HFFc6 (cell line): ENCODE results near the gene AOPEP. TPM values are rescaled to one million over a fixed set of nuclear protein-coding genes. Genes with fewer than 3 reads are reported as not detected.

Source experiments
- DNase-seq: peaks from one replicate; pipeline ENCODE4 v3.0.0-alpha.2; 2018
- H3K27ac Mint-ChIP-seq: 2 replicates; pipeline ENCODE4 v1.8.0; 2020; ENCODE audit warnings: mild to moderate bottlenecking, mixed read lengths
- H3K27me3 Mint-ChIP-seq: 2 replicates; pipeline ENCODE4 v1.8.0; 2021; ENCODE audit warnings: mild to moderate bottlenecking, moderate library complexity, mixed read lengths; ENCODE audit not compliant: insufficient read depth
- H3K36me3 Mint-ChIP-seq: 2 replicates; pipeline ENCODE4 v1.8.0; 2021; ENCODE audit warnings: low read depth, mixed read lengths
- H3K4me1 Mint-ChIP-seq: 2 replicates; pipeline ENCODE4 v1.8.0; 2020; ENCODE audit warnings: low read depth, mixed read lengths
- H3K4me3 Mint-ChIP-seq: 2 replicates; pipeline ENCODE4 v1.8.0; 2020; ENCODE audit warnings: mild to moderate bottlenecking, moderate library complexity, mixed read lengths
- H3K9me3 Mint-ChIP-seq: 2 replicates; pipeline ENCODE4 v1.8.0; 2020; ENCODE audit warnings: mild to moderate bottlenecking, mixed read lengths
- total RNA-seq, 6 experiments: library from RNA; stranded (reverse); fragmentation: NEBNext Ultra II Directional; extraction: Animal tissue kit (Norgen Biotek cat#: 25700); gene quantifications; 2 replicates in 1 of 6; 3 replicates in 5 of 6; pipeline ENCODE4 v1.2.3, GENCODE V29; 2021
- TF ChIP-seq, protein P1 (sequence below): fragments of 200-600 bp; sonication (generic); IDR thresholded peaks from 2 replicates; pipeline ENCODE4 v1.5.0; 2021; ENCODE audit warnings: antibody characterized with exemption, mild to moderate bottlenecking

AOPEP gene
- total RNA-seq, 6 experiments from 2014 or later, result 32.2 to 46.6 (median 36.3) TPM

GRCh38 chr9:94754976-94755475, 28.5 kb downstream of the AOPEP start:
- peaks cover 19% of the 10 kb centered on the region for H3K4me1 Mint-ChIP-seq
- TF ChIP-seq, protein P1, sequence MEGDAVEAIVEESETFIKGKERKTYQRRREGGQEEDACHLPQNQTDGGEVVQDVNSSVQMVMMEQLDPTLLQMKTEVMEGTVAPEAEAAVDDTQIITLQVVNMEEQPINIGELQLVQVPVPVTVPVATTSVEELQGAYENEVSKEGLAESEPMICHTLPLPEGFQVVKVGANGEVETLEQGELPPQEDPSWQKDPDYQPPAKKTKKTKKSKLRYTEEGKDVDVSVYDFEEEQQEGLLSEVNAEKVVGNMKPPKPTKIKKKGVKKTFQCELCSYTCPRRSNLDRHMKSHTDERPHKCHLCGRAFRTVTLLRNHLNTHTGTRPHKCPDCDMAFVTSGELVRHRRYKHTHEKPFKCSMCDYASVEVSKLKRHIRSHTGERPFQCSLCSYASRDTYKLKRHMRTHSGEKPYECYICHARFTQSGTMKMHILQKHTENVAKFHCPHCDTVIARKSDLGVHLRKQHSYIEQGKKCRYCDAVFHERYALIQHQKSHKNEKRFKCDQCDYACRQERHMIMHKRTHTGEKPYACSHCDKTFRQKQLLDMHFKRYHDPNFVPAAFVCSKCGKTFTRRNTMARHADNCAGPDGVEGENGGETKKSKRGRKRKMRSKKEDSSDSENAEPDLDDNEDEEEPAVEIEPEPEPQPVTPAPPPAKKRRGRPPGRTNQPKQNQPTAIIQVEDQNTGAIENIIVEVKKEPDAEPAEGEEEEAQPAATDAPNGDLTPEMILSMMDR, result no peak
- peaks cover 13% of the 10 kb centered on the region for H3K36me3 Mint-ChIP-seq
- no peak overlapping the region for H3K4me3 Mint-ChIP-seq
- peaks cover 3% of the 10 kb centered on the region; the same call in 1 of the 2 replicates for H3K9me3 Mint-ChIP-seq
- H3K27me3 Mint-ChIP-seq, result no peaks in the 10 kb centered on the region
- H3K27ac Mint-ChIP-seq, result no peak overlapping the region
- DNase-seq, result no peak

- no peaks in the 10 kb centered on the region for H3K9me3 Mint-ChIP-seq
- peak overlapping the region; percentile 53 for H3K27ac Mint-ChIP-seq
- H3K36me3 Mint-ChIP-seq, result peaks cover 4% of the 10 kb centered on the region
- DNase-seq, result peak; percentile 30
- TF ChIP-seq, protein P1, result no peak
- H3K4me1 Mint-ChIP-seq, result peaks cover 26% of the 10 kb centered on the region
- H3K27me3 Mint-ChIP-seq, result no peaks in the 10 kb centered on the region
- no peak overlapping the region for H3K4me3 Mint-ChIP-seq
Measured at GRCh38 chr9:94757158-94757557, 30.7 kb downstream of the AOPEP start.

DNA sequence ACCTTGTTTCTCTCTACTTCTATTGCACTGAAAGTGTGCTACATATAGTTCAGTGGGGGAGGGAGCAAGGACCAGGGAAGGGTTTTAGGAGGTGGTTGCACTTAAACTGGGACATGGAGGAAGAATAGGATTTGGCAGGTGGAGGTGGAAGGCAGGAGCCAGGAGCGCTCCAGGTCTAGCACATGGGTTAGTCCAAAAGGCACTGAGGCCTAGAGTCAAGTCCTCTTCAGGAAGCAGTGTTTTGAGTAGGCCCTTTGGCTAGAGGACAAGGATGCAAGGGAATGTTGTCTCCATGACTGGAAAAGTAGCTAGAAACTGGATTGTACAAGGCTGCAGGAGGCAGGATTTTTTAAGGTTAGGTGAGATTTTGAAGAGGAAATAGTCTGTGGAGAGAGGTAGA, 31.5 kb downstream of the AOPEP start:
- TF ChIP-seq, protein P1, result no peak
- H3K4me1 Mint-ChIP-seq, result peaks cover 26% of the 10 kb centered on the region
- no peaks in the 10 kb centered on the region for H3K27me3 Mint-ChIP-seq
- no peak for DNase-seq
- H3K36me3 Mint-ChIP-seq, result peaks cover 4% of the 10 kb centered on the region
- no peak overlapping the region for H3K27ac Mint-ChIP-seq
- no peaks in the 10 kb centered on the region for H3K9me3 Mint-ChIP-seq
- H3K4me3 Mint-ChIP-seq, result no peak overlapping the region

GRCh38 chr9:94758880-94759279, 32.4 kb downstream of the AOPEP start:
- Mint-ChIP-seq H3K4me1 (peaks cover 26% of the 10 kb centered on the region), H3K9me3 (no peaks in the 10 kb centered on the region), H3K27me3 (no peaks in the 10 kb centered on the region), H3K36me3 (peaks cover 4% of the 10 kb centered on the region), H3K4me3 (no peak overlapping the region), H3K27ac (no peak overlapping the region)
- no peak for DNase-seq
- TF ChIP-seq, protein P1, result no peak

GRCh38 chr9:94760010-94760409, 33.5 kb downstream of the AOPEP start:
- Mint-ChIP-seq H3K4me3 (no peak overlapping the region), H3K27ac (no peak overlapping the region), H3K9me3 (no peaks in the 10 kb centered on the region), H3K27me3 (no peaks in the 10 kb centered on the region), H3K4me1 (peaks cover 26% of the 10 kb centered on the region), H3K36me3 (peaks cover 4% of the 10 kb centered on the region)
- no peak for DNase-seq
- TF ChIP-seq, protein P1, result no peak

- Mint-ChIP-seq H3K27ac (no peak overlapping the region), H3K27me3 (no peaks in the 10 kb centered on the region), H3K9me3 (no peaks in the 10 kb centered on the region), H3K4me3 (no peak overlapping the region), H3K4me1 (peaks cover 26% of the 10 kb centered on the region), H3K36me3 (peaks cover 4% of the 10 kb centered on the region)
- TF ChIP-seq, protein P1, result no peak
- DNase-seq, result no peak
Measured at GRCh38 chr9:94760660-94761059, 34.2 kb downstream of the AOPEP start.
